ENCODE results near the gene TCF7L2.

TCF7L2 gene

DNA sequence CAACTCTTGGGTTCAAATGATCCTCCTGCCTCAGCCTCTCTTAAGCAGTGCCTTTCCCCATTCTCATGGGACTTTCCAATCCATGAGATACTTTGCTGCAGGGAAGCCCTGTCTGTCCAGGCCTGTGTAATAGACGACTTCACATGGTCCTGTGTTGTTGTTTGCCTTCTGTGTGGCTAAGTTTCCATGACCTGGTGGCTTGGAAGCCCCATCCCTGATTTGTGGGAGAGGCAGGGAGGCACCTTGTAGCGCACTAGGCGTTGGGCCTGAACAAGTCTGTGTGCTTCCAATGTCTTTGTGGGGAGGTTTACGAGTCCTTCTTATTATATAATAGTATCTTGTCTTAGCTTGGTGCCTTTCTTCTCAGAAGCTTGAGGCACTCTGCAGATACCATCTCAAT, 49.1 kb downstream of the TCF7L2 start:
- H3K36me3 ChIP-seq (ENCODE audit: control insufficient read depth in 2 of 2, insufficient read depth in 2 of 2, low read length in 2 of 2), result no peaks in the 10 kb centered on the region
- H3K9me3 ChIP-seq (ENCODE audit: control insufficient read depth in 2 of 2, low read length in 2 of 2), result no peaks in the 10 kb centered on the region
- no peaks in the 10 kb centered on the region for H3K27me3 ChIP-seq (ENCODE audit: control insufficient read depth in 1 of 2, insufficient read depth in 2 of 2, low read length in 2 of 2)

DNA sequence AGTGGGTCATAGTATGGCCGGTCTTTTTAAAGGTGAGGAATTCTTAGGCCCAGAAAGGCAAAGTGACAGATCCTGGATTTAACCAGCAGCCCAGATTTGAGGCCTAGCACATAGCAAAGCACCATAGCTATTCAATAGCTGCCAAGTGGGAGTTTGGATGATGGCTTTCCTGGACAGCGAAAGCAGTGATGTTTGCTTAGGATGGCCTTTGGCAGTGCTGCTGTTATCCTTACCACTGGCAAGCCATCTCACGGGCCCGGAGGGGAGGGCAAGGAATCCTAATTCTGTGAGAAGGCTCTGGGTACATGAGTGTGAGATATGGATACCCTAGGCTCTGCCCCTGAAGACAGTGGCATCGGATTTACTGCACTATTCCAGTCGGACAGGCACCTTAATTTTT, 50.4 kb downstream of the TCF7L2 start:
- H3K4me3 ChIP-seq (ENCODE audit: low read length in 2 of 2), result peak overlapping the region in 1 of 2 donors; percentile 49
- peak overlapping the region; percentile 58 for H3K27ac ChIP-seq (ENCODE audit: low read length)

More for the DNA sequence above, 49.1 kb downstream of the TCF7L2 start:
- H3K4me1 ChIP-seq (ENCODE audit: control insufficient read depth, insufficient read depth, low read length), result peaks cover 37% of the 10 kb centered on the region
- no peak overlapping the region for H3K4me3 ChIP-seq (ENCODE audit: low read length in 2 of 2)
- H3K27ac ChIP-seq (ENCODE audit: low read length), result peak overlapping the region; percentile 24
- no peak overlapping the region for H3K9ac ChIP-seq (ENCODE audit: low read length in 2 of 2)

DNA sequence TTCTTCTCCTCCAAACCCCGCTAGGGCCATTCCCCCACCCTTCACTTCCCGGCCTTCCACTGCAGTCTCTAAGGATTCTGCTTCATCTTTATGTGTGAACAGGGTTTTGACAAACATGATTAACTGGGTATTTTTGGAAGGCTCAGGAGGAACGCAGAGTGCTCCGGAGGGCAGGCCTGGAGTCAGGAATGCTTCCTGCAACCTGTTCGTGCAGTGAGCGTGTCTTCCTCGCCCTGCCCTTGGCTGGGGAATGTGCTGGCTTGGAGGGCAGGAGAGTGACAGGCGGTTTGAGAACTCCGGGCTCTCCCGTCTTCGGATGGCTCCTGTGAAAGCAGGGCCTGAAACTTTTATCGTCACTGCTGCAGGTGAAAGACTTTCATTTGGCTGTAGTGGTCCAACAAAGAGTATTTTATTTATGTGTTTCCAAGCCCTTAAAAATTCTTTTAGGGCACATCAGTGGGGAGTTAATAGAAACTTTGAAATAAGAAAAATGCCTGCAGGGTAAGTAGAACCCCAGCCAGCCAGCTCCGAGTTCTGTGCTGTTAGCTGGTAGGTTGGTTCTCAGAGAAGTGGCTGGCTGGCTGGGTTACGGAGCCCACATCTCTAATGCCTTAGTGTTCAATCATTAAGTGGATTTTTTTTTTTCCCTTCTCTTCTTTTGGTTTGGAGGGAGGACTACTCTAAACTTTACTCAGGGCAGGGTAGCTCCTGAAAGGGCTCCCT, 51.0 kb downstream of the TCF7L2 start:
- Histone ChIP-seq H3K9ac (ENCODE audit: low read length in 2 of 2) (peak overlapping the region in 1 of 2 donors; percentile 30), H3K27ac (ENCODE audit: low read length) (peak overlapping the region; percentile 58), H3K36me3 (ENCODE audit: control insufficient read depth in 2 of 2, insufficient read depth in 2 of 2, low read length in 2 of 2) (no peaks in the 10 kb centered on the region), H3K27me3 (ENCODE audit: control insufficient read depth in 1 of 2, insufficient read depth in 2 of 2, low read length in 2 of 2) (no peaks in the 10 kb centered on the region), H3K4me3 (ENCODE audit: low read length in 2 of 2) (peak overlapping the region; percentile 5 to 49), H3K9me3 (ENCODE audit: control insufficient read depth in 2 of 2, low read length in 2 of 2) (no peaks in the 10 kb centered on the region), H3K4me1 (ENCODE audit: control insufficient read depth, insufficient read depth, low read length) (peaks cover 48% of the 10 kb centered on the region)

More for the DNA sequence above, 50.4 kb downstream of the TCF7L2 start:
- Histone ChIP-seq H3K36me3 (ENCODE audit: control insufficient read depth in 2 of 2, insufficient read depth in 2 of 2, low read length in 2 of 2) (no peaks in the 10 kb centered on the region), H3K9ac (ENCODE audit: low read length in 2 of 2) (peak overlapping the region in 1 of 2 donors; percentile 42), H3K4me1 (ENCODE audit: control insufficient read depth, insufficient read depth, low read length) (peaks cover 43% of the 10 kb centered on the region), H3K27me3 (ENCODE audit: control insufficient read depth in 1 of 2, insufficient read depth in 2 of 2, low read length in 2 of 2) (no peaks in the 10 kb centered on the region), H3K9me3 (ENCODE audit: control insufficient read depth in 2 of 2, low read length in 2 of 2) (no peaks in the 10 kb centered on the region)

DNA sequence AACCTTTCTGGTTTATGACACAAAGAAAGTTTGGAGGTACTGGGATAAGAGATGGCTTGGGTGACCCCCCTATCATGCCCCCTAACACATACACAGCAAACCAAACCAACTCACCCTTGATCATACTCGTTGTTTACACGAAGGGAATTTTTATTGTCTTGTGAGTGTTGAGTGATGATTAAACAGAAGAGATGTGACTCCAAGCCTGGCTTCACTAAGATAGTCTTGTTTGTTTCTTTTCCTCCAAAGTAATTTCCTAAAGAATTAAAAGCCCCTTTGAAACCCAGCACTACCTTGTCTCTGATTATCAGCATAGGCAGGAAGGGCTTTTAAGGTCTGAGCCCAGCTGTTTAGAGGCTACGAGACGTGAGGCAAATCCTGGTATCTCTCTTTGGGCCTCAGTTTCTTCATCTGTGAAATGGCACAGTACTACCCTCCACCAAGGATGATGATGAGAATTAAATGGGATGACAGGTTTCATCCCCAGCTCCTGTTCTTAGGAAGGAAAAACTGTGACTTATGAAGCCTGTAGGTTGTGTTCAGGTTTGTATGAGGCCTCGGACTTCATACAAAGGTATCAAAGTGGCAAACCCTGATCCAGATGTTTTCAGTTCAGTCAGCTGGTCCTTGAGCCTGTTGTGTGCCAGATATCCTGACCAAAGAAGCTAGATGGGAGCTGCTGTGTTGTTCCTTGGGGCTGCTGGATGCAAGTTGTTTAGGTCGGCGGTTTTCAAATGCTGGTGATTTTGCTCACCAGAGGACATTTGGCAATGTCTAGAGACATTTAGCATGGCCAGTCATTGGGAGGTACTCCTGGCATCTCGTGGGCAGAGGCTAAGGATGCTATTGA, 51.8 kb downstream of the TCF7L2 start:
- Histone ChIP-seq H3K27me3 (ENCODE audit: control insufficient read depth in 1 of 2, insufficient read depth in 2 of 2, low read length in 2 of 2) (no peaks in the 10 kb centered on the region), H3K27ac (ENCODE audit: low read length) (peak overlapping the region; percentile 58), H3K36me3 (ENCODE audit: control insufficient read depth in 2 of 2, insufficient read depth in 2 of 2, low read length in 2 of 2) (no peaks in the 10 kb centered on the region), H3K4me3 (ENCODE audit: low read length in 2 of 2) (no peak overlapping the region), H3K9ac (ENCODE audit: low read length in 2 of 2) (peak overlapping the region in 1 of 2 donors; percentile 30), H3K9me3 (ENCODE audit: control insufficient read depth in 2 of 2, low read length in 2 of 2) (no peaks in the 10 kb centered on the region), H3K4me1 (ENCODE audit: control insufficient read depth, insufficient read depth, low read length) (peaks cover 55% of the 10 kb centered on the region)

DNA sequence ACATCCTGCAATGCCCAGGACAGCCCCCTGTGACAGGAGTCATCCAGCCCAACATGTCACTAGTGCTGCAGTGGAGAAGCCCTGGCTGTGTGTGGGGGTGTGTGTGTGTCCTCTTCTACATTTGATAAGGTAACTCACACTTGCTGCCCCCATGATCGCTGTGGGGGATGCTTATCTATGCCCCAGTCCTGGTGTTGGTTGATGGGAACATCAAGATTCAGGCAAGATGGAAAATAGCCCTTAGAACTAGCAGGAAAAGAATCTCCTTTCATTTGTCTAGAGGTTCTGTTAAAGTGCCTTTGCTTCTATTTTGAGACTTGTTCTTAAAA, 52.4 kb downstream of the TCF7L2 start:
- Histone ChIP-seq H3K27me3 (ENCODE audit: control insufficient read depth in 1 of 2, insufficient read depth in 2 of 2, low read length in 2 of 2) (no peaks in the 10 kb centered on the region), H3K9ac (ENCODE audit: low read length in 2 of 2) (no peak overlapping the region), H3K9me3 (ENCODE audit: control insufficient read depth in 2 of 2, low read length in 2 of 2) (no peaks in the 10 kb centered on the region), H3K36me3 (ENCODE audit: control insufficient read depth in 2 of 2, insufficient read depth in 2 of 2, low read length in 2 of 2) (no peaks in the 10 kb centered on the region), H3K4me1 (ENCODE audit: control insufficient read depth, insufficient read depth, low read length) (peaks cover 61% of the 10 kb centered on the region), H3K27ac (ENCODE audit: low read length) (no peak overlapping the region), H3K4me3 (ENCODE audit: low read length in 2 of 2) (no peak overlapping the region)

DNA sequence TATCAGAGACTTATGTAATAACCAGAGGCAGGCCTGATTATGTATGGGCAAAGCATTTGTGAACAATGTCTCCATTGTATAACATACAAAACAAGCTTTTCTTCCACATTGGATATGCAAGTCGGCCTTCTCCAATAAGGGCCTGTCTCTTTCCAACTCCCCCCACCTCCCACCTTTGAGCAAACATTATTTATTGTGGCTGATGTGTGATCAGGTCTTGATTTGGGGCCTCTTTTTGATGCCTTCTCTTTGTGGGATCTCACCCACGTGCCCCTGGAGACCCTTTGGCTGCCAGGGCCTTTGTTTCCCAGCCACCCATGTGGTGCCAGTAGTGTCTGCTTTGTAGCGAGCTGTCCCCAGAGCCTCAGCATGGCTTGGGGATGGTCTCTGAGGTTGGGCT, 53.0 kb downstream of the TCF7L2 start:
- Histone ChIP-seq H3K27me3 (ENCODE audit: control insufficient read depth in 1 of 2, insufficient read depth in 2 of 2, low read length in 2 of 2) (no peaks in the 10 kb centered on the region), H3K27ac (ENCODE audit: low read length) (no peak overlapping the region), H3K36me3 (ENCODE audit: control insufficient read depth in 2 of 2, insufficient read depth in 2 of 2, low read length in 2 of 2) (no peaks in the 10 kb centered on the region), H3K4me1 (ENCODE audit: control insufficient read depth, insufficient read depth, low read length) (peaks cover 68% of the 10 kb centered on the region), H3K9ac (ENCODE audit: low read length in 2 of 2) (no peak overlapping the region), H3K4me3 (ENCODE audit: low read length in 2 of 2) (no peak overlapping the region), H3K9me3 (ENCODE audit: control insufficient read depth in 2 of 2, low read length in 2 of 2) (no peaks in the 10 kb centered on the region)

DNA sequence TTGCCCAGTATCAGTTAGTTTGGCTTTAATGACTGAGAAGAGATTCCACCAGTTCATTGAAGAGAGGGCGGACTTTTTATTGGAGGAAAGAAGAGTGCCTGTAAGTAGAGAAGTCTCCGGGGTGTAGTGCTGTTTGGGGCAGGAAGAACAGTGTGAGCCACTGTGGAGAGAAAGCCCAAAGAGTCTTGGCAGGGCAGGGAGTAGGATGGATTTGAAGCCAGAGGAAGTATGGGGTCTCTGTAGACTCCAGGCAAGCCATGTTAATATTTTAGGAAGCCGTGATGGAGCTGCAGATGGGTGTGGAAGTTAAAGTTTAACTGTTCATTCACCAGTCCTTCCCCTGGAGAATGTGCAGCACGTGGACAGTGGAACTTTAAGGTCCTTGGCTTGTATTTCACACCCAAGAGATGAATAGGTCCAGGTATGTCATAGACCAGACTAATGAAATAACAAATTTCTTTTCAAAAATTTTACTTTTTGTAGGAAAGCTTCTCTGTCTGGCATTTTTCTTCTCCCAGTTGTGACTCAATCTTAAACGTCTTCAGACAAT, 54.1 kb downstream of the TCF7L2 start:
- Histone ChIP-seq H3K9me3 (ENCODE audit: control insufficient read depth in 2 of 2, low read length in 2 of 2) (no peaks in the 10 kb centered on the region), H3K27ac (ENCODE audit: low read length) (no peak overlapping the region), H3K27me3 (ENCODE audit: control insufficient read depth in 1 of 2, insufficient read depth in 2 of 2, low read length in 2 of 2) (no peaks in the 10 kb centered on the region), H3K4me3 (ENCODE audit: low read length in 2 of 2) (no peak overlapping the region), H3K4me1 (ENCODE audit: control insufficient read depth, insufficient read depth, low read length) (peaks cover 68% of the 10 kb centered on the region), H3K9ac (ENCODE audit: low read length in 2 of 2) (no peak overlapping the region), H3K36me3 (ENCODE audit: control insufficient read depth in 2 of 2, insufficient read depth in 2 of 2, low read length in 2 of 2) (peaks cover 0 to 2% of the 10 kb centered on the region in 2 donors)

DNA sequence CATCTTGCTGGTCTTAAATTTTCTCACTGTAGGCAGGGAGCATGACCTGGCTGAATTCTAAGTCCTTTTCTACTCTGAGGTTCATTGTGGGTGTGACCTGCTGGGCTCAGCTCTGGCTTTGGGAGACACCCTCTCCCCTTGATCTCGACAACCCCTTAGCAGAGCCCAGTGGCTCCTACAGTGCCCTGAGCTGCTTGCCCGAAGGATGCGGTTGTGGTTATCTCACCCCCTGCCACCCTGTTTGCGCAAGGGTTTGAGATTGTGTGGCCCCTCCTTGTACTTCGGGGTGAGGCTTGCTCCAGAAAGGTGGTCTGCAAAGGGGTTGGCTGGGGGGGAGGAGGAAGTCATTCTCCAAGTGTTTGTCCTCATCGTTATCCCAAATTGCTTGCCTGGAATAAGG, 55.3 kb downstream of the TCF7L2 start:
- Histone ChIP-seq H3K27me3 (ENCODE audit: control insufficient read depth in 1 of 2, insufficient read depth in 2 of 2, low read length in 2 of 2) (no peaks in the 10 kb centered on the region), H3K36me3 (ENCODE audit: control insufficient read depth in 2 of 2, insufficient read depth in 2 of 2, low read length in 2 of 2) (peaks cover 0 to 2% of the 10 kb centered on the region in 2 donors), H3K4me1 (ENCODE audit: control insufficient read depth, insufficient read depth, low read length) (peaks cover 63% of the 10 kb centered on the region), H3K4me3 (ENCODE audit: low read length in 2 of 2) (no peak overlapping the region), H3K9ac (ENCODE audit: low read length in 2 of 2) (no peak overlapping the region), H3K27ac (ENCODE audit: low read length) (no peak overlapping the region), H3K9me3 (ENCODE audit: control insufficient read depth in 2 of 2, low read length in 2 of 2) (no peaks in the 10 kb centered on the region)

DNA sequence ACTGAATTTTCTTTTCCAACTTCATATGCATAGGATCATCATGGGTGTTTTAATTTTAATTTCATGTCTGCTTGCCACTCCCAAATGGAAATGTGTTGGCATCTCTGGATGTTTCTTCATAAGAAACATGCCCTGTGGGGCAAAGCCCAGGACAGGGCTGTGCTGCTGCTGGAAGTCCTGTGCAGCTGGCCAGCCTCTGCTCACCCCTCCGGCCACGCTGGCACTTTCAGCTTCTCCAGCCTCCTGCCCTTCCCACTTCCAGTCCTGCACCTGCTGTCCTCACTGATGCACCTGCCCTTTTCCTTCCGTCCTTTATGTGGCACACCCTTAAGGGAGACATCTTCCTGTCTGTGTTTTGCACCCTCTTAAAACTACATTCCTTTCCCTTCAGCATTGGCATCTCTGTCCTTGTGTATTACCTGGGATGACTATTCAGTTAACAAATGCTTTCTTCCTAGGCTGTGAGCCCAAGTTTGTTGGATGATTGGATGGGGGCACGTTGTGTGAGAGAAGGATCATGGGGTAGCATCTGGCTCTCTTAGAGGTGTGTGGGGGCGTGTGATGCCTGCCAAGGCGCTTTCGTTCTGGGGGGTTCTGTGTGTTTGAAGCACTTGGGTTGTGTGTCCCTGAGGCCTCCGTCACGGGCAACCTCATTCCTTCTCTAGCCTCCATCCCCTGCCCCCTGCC, 56.8 kb downstream of the TCF7L2 start:
- Histone ChIP-seq H3K9me3 (ENCODE audit: control insufficient read depth in 2 of 2, low read length in 2 of 2) (no peaks in the 10 kb centered on the region), H3K27me3 (ENCODE audit: control insufficient read depth in 1 of 2, insufficient read depth in 2 of 2, low read length in 2 of 2) (no peaks in the 10 kb centered on the region), H3K4me3 (ENCODE audit: low read length in 2 of 2) (no peak overlapping the region), H3K27ac (ENCODE audit: low read length) (no peak overlapping the region), H3K9ac (ENCODE audit: low read length in 2 of 2) (no peak overlapping the region), H3K4me1 (ENCODE audit: control insufficient read depth, insufficient read depth, low read length) (peaks cover 48% of the 10 kb centered on the region), H3K36me3 (ENCODE audit: control insufficient read depth in 2 of 2, insufficient read depth in 2 of 2, low read length in 2 of 2) (peaks cover 0 to 2% of the 10 kb centered on the region in 2 donors)

DNA sequence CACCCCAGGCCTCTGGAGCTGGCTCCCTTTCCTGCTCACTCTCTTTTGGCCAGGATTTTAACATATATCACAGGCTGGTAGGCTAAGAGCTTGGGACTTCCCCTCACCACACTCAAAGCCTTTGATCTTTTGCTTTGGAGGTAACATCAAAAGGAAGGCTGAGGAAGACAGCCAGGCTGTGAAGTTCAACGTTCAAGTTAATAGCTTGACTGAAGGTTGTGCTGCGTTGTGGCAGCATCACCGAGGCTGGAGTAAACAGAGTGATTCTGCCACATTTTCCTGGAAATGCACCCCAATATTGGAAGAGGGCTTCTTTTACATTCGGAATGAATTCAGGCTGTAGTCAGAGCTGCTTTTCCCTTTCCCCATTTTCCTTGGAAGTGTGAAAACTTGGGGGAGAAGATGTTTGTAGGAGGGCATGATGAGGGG, 57.3 kb downstream of the TCF7L2 start:
- Histone ChIP-seq H3K36me3 (ENCODE audit: control insufficient read depth in 2 of 2, insufficient read depth in 2 of 2, low read length in 2 of 2) (peaks cover 0 to 2% of the 10 kb centered on the region in 2 donors), H3K9me3 (ENCODE audit: control insufficient read depth in 2 of 2, low read length in 2 of 2) (no peaks in the 10 kb centered on the region), H3K27ac (ENCODE audit: low read length) (no peak overlapping the region), H3K4me3 (ENCODE audit: low read length in 2 of 2) (no peak overlapping the region), H3K9ac (ENCODE audit: low read length in 2 of 2) (no peak overlapping the region), H3K27me3 (ENCODE audit: control insufficient read depth in 1 of 2, insufficient read depth in 2 of 2, low read length in 2 of 2) (no peaks in the 10 kb centered on the region), H3K4me1 (ENCODE audit: control insufficient read depth, insufficient read depth, low read length) (peaks cover 43% of the 10 kb centered on the region)
